ENCODE data around the gene MTUS2.

The MTUS2 gene

GRCh38 chr13:29108068-29108786, 288.1 kb downstream of the MTUS2 start:
- DNase-seq (ENCODE audit: low spot score), result no peak

GRCh38 chr13:29109987-29110386, 289.8 kb downstream of the MTUS2 start:
- DNase-seq (ENCODE audit: low spot score), result no peak

DNA sequence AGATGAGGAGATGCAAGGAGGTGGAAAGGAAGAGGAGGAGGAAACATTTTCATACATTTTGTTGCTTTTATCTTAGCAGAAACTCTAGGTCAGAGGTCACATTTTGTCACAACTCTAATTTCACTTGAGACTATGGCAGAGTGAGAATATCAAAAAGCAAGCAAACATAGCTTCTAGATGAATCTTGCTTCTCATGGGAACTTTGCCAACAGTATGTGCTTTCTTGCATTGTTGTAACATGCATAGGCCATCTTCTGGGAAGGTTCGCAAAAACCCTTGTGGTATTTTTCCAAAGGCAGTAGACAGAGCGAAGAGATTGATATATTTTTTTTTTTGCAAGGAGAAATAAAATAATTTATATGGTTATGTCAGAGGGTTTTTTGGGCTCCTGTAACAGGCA, 291.3 kb downstream of the MTUS2 start:
- DNase-seq (ENCODE audit: low spot score), result no peak

DNA sequence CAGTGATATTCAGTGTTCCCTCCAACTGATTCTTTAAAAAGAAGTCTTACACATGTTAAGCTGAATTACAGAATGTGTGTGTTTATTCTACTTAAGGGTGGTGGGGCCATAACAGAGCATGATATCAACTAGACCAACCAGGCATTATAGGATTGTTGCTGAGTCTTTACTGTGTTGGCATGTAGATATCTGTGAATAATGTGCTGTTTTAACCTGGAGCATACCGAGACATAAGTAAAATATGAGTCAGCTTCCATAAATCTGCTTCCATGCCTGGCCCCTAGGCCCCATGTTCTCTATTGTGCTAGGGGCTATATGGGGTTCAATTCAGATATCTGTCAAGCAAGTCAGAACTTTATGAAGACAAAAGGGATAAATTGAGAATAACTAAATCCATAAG, 295.7 kb downstream of the MTUS2 start:
- no peak for DNase-seq (ENCODE audit: low spot score)

- DNase-seq (ENCODE audit: low spot score), result no peak
These were observed 297.5 kb downstream of the MTUS2 start for GRCh38 chr13:29117663-29118062.

- DNase-seq (ENCODE audit: low spot score), result no peak
These were observed 298.3 kb downstream of the MTUS2 start for GRCh38 chr13:29118471-29118870.

GRCh38 chr13:29125191-29125933, 305.2 kb downstream of the MTUS2 start:
- peak; percentile 43 for DNase-seq (ENCODE audit: low spot score)

- peak; percentile 35 for DNase-seq (ENCODE audit: low spot score)
These were observed 305.8 kb downstream of the MTUS2 start for GRCh38 chr13:29125934-29126424.

DNA sequence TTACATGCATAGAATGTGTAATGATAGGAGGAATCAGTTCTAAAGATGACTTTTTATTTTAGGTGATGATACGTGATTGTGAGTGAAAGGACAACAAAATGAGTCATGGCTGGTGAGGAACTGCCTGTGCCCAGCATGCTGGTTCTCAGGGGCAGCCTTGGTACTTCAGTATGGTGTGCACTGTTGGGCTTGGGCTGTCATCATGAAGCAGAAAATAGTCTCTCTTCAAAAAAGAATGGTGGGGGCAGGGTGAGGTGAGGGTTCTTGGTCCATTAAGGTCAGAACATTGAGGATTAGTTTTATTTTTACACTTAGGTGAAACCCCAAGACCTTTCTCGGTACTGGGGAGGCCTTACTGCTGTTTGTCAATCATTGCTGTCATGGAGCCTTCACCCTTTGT, 309.5 kb downstream of the MTUS2 start:
- no peak for DNase-seq (ENCODE audit: low spot score)

DNA sequence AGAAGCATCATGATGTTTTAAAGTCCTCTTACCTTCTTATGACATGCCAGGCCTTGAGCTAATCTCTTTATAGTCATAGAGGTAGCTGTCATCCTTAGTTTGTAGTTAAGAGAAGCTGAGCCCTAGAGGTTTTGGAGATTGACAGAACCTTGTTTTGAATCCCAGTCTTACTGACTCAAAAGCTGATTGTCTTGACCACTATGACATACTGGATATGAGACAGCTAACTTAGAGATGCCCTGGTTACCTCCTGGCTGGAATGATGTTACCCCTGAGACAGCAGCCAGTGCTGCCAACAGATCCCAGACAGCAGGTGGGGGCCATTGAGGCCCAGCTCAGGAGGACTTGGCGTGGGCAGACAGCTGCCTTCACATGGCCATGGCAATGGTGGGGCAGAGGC, 311.0 kb downstream of the MTUS2 start:
- DNase-seq (ENCODE audit: low spot score), result no peak

- no peak for DNase-seq (ENCODE audit: low spot score)
These were observed 311.9 kb downstream of the MTUS2 start for GRCh38 chr13:29131881-29132668.

- DNase-seq (ENCODE audit: low spot score), result no peak
These were observed 316.2 kb downstream of the MTUS2 start for GRCh38 chr13:29136341-29136740.

DNA sequence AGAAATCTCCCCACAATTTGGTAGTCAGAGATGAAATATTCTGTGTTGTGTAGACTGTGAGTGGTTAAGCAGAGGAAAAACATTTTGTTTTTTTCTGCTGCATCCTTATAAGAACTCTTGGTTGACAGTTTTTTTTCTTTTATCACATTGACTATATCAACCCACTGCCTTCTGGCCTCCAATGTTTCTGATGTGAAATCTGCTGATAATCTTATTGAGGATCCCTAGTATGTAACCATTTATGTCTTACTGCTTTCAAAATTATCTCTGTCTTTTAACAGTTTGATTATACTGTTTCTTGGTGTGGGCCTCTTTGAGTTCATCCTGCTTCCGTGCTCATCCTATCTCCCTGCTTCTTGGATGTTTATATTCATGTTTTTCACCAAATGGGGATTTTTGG, 316.9 kb downstream of the MTUS2 start:
- DNase-seq (ENCODE audit: low spot score), result no peak

DNA sequence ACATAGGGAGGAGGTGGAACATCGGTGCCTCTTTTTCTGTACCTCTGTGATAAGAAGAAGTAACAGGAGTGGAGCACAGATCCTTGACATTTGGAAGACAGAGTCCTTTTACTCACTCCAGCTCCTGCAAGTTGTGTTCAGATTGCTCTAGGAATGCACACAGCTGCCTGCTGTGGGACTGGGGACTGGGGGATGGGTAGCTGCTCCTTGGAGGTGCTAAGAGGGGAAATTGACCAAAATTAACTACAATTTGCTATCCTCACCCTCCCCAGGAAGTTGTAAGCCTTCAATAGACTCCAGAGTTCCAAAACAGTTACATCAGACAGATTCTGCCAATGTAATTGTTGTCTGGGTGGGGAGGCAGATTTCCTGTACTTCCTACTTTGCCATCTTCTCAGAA, 317.9 kb downstream of the MTUS2 start:
- no peak for DNase-seq (ENCODE audit: low spot score)

DNA sequence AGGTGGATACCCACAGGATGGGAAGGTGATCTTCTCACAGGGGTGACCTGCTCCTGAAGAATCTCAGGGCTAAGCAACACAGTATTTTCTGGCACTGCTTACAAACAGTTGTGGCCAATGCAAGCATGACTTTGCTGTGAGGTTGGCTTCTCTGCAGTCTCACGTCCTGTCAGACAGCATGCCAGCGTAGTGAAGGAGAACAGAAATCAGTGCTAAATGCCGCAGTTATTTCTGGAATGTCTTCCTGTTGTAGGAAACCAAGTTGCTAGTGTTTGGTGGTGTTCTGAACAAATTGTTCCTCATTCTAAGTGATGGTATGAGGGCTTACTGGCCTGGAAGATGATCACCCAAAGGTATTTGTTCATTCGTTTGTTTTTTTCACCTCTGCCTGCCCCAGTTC, 320.1 kb downstream of the MTUS2 start:
- DNase-seq (ENCODE audit: low spot score), result no peak

- DNase-seq (ENCODE audit: low spot score), result no peak
These were observed 323.7 kb downstream of the MTUS2 start for GRCh38 chr13:29143847-29144246.

DNA sequence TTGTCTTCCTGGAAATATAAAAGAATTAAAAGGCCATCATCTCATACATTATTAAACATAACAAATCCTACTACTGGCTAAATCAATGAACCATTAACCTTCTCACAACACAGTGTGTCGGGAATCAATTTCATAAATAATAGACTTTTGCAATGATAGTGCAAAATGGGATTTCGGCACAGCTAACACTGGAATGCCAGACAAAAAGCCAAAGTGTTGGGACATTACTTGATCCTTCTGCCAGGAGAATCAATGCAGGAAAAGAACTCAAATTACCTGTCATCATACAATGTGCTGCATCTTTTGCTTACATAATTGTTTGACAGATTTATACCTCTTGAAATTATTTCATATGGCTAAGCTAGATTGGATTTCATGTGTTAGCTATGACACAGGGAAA, 334.3 kb downstream of the MTUS2 start:
- no peak for DNase-seq (ENCODE audit: low spot score)

GRCh38 chr13:29156136-29156535, 336.0 kb downstream of the MTUS2 start:
- no peak for DNase-seq (ENCODE audit: low spot score)

DNA sequence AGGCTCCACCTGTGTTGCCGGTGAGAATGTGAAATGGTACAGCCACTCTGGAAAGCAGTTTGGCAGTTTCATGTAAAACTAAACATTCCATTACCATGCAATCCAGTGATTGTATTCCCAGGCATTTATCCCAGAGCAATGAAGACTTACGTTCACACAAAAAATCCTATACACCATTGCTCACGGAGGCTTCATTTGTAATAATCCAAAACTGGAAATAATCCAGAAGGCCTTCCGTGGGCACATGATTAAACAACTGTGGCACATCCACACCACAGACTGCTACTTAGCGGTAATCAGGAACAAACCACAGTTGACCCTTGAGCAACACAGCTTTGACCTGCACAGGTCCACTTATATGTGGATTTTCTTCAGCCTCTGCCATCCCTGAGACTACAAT, 339.7 kb downstream of the MTUS2 start:
- no peak for DNase-seq (ENCODE audit: low spot score)

DNA sequence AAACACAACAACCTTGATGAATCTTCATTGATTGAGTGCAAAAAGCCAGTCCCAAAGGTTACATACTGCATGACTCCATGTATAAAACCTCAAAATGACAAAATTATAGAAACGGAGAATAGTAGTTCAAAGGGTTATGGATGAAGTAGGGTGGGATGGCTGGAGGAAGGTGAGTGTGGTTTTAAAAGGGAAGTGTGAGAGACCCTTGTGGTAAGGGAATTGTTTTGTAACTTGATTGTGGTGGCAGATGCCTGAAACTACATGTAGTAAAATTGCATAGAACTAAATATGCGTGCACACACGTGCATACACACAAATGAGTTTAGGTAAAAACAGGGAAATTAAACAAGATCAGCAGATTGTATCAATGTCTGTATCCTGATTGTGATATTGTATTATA, 340.7 kb downstream of the MTUS2 start:
- DNase-seq (ENCODE audit: low spot score), result no peak

GRCh38 chr13:29161676-29162075, 341.5 kb downstream of the MTUS2 start:
- DNase-seq (ENCODE audit: low spot score), result no peak

GRCh38 chr13:29162638-29163235, 342.6 kb downstream of the MTUS2 start:
- DNase-seq (ENCODE audit: low spot score), result no peak
